Activated T-cell treated with anti-CD3 and anti-CD28 coated beads for 24 hours (primary cell): ENCODE data around the gene NEGR1.

ENCODE experiments used
- DNase-seq: peaks from one replicate; pipeline ENCODE4 v3.0.0-alpha.2; 2020; ENCODE audit warnings: low read depth

The NEGR1 gene

DNA sequence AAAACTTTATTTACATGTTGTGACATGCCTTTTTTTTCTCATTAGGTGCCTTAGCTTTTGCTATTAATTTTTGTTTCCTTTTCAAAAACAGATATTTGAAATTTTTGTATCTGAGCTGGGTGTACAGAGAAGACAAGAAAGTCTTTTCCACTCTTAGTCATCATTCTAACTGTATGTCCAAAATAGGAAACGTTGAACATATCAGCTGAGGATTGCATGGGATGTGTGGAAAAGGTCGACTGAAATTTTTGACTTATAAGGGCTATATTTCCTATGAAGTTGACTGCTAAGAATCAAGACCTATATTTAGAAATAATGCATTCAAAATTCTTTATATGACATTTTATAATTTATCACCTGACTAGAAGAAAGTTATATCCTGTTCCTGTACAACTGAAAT, 931.5 kb downstream of the NEGR1 start:
- no peak for DNase-seq

DNA sequence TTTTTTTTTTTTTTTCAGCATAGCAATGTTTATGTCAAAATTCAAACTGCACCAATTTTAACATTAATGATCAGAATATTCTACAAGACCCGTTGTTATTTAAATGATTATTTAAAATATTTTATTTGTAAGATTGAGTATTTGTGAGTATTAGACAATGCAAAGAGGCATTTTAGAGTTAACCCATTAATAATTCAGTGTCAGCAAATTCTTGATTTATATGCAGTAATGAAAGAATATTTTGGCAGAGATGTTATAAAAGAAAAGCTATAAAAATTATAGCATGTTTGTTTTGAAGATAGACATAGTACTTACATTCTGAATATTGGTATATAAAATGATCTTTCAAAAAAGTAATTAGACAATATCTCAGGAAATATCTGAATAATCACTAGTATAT, 932.0 kb downstream of the NEGR1 start:
- no peak for DNase-seq
